Measurements from ENCODE around the gene ADAMTS19.

DNA sequence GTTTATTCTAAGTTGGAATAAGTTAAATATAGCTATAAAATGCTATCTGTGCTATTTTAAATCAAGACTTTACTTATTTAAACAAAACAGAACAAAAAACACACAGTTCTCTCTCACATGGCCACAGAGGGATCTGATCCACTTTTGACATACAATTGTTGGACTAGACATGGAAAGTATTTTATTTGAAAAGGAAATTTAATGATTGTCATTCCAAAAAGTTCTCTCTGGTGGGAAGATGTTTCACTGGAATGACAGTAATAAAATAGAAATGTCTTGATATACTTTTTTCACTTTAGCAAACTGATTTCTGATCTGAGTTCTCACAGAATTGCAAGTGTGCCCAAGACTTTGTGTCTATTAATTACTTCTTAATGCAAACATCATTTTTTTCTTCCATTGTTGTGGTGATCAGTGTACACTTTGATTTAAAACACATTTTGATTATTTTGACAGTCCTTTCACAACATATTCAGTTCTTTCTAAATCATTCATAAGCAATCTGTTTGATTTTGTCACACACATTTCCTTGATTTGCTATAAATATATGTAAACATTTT is 257.7 kb downstream of the ADAMTS19 start:
- TF ChIP-seq CTCF (IDR thresholded peaks at IDR 0.05) (no peak), POLR2A (IDR thresholded peaks at IDR 0.05) (no peak)
